Activated T-helper 17 cell treated with anti-CD3 and anti-CD28 coated beads, Interleukin-2, amount 50 U/mL, for 72 hours (primary cell): ENCODE results near the gene ACOX3. TPM values are rescaled to one million over a fixed set of nuclear protein-coding genes. Genes with fewer than 3 reads are reported as not detected.
A peak's percentile ranks its signal among the peaks of the same experiment; 100 is the strongest.

Source experiments
- ATAC-seq: fragments of 150-1000 bp; cut with Tn5 transposase; replicated peaks from 2 replicates; pipeline ENCODE4 v1.10.0; 2021; ENCODE audit warnings: mild to moderate bottlenecking, moderate library complexity
- H3K27ac Mint-ChIP-seq: one replicate; pipeline ENCODE4 v1.8.0; 2022; ENCODE audit warnings: mixed read lengths
- H3K27me3 Mint-ChIP-seq: one replicate; pipeline ENCODE4 v1.8.0; 2022; ENCODE audit warnings: mixed read lengths
- H3K36me3 Mint-ChIP-seq: one replicate; pipeline ENCODE4 v1.8.0; 2022; ENCODE audit warnings: low read depth, mild to moderate bottlenecking, mixed read lengths
- H3K4me1 Mint-ChIP-seq: one replicate; pipeline ENCODE4 v1.8.0; 2022; ENCODE audit warnings: mixed read lengths
- H3K4me3 Mint-ChIP-seq: one replicate; pipeline ENCODE4 v1.8.0; 2022; ENCODE audit warnings: mild to moderate bottlenecking, mixed read lengths
- H3K9me3 Mint-ChIP-seq: one replicate; pipeline ENCODE4 v1.8.0; 2022; ENCODE audit warnings: mixed read lengths
- total RNA-seq, 2 donors: library from RNA; stranded (reverse); gene quantifications; one replicate each; pipeline ENCODE4 v1.2.3, GENCODE V29; 2022

ACOX3 gene
- total RNA-seq, 2 donors from 2014 or later: 34.4 to 63.6 TPM

DNA sequence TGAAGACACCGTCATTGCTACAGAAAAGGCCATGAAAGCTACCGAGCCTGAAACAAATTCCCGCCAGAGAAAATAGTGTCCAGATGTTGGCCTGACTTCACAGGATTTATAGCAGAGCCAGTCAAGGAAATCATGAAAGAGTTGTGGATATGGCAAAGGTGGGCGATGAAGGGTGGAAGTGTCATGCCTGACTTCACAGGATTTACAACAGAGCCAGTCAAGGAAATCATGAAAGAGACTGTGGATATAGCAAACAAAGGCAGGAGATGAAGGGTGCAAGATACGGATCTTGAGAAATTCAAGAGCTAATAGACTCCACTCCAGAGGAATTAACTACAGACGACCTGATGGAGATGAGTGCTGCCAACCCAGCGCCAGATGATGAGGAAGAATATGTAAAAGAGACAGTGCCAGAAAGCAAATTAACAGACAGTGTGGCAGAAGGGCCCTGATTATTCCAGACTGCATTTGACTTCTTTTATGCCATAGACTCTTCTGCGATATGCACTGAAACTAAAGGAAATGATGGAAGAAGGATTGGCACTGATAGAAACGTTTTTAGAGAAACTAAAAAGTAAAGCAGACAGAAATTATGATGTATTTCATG, 17.2 kb upstream of the ACOX3 start:
- no peak overlapping the region for H3K27ac Mint-ChIP-seq
- H3K36me3 Mint-ChIP-seq: peaks cover 96% of the 10 kb centered on the region
- no peaks in the 10 kb centered on the region for H3K9me3 Mint-ChIP-seq
- no peaks in the 10 kb centered on the region for H3K4me1 Mint-ChIP-seq
- ATAC-seq: no peak
- H3K4me3 Mint-ChIP-seq: no peak overlapping the region
- H3K27me3 Mint-ChIP-seq: no peaks in the 10 kb centered on the region

DNA sequence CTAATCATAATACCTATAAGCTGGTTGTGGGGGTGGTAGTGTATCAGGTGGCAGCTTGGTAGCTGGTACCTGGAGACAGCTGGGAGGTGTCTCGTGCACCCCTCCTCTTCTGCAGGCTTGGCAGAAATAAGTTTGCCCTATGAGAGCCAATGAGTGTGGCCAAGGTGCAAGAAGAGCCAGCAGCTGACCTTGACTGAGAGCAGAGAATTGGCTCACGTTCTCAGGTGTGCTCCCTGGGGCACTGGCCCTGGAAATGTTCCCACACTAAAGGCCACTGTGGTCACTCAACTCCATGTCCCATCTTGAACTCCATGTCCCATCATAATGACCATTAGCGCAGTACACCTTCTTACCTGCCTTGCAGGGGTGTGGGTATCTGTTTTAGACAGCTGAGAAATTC, 13.4 kb upstream of the ACOX3 start:
- Mint-ChIP-seq H3K9me3 (no peaks in the 10 kb centered on the region), H3K27ac (no peak overlapping the region), H3K36me3 (peaks cover 100% of the 10 kb centered on the region), H3K27me3 (no peaks in the 10 kb centered on the region), H3K4me1 (peaks cover 7% of the 10 kb centered on the region), H3K4me3 (no peak overlapping the region)
- ATAC-seq: no peak

DNA sequence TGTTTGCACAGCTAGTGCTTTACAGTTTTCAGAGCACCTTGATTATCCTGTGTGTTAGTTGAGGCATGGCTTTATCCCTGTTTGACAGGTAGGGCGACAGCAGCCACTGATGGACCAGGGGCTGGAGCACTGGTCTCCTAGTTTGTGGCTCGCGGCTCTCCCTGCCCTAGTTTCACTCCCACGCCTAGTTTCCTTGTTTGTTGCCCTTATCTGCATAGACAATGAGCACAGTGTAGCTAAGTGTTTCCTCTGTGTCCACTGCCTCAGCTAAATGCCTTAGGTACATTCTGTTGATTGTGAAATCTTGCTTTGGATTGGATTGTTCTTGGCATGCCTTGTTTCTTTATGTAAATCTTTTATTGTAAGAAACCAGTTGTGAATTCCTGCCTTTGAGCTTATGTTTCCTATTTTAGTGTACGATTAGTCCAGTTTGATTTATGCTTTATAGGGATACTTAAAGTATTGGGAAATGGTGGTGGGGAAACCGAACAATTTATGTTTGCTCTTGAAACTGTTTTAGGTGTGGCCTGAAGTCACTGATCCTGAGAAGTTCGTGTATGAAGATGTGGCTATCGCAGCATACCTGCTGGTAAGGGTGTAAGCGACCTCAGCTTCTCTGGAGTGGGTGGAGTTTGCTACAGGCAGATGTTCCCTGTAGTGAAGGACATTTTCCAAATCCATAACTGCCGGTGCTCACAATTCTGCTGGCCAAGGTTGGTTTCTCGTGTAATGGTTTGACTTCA, 11.1 kb upstream of the ACOX3 start:
- H3K4me1 Mint-ChIP-seq: peaks cover 7% of the 10 kb centered on the region
- peaks cover 93% of the 10 kb centered on the region for H3K36me3 Mint-ChIP-seq
- no peaks in the 10 kb centered on the region for H3K9me3 Mint-ChIP-seq
- H3K27ac Mint-ChIP-seq: peak overlapping the region; percentile 36
- H3K27me3 Mint-ChIP-seq: no peaks in the 10 kb centered on the region
- no peak overlapping the region for H3K4me3 Mint-ChIP-seq
- peak; percentile 26 for ATAC-seq

- no peaks in the 10 kb centered on the region for H3K27me3 Mint-ChIP-seq
- peaks cover 70% of the 10 kb centered on the region for H3K36me3 Mint-ChIP-seq
- no peak overlapping the region for H3K4me3 Mint-ChIP-seq
- H3K9me3 Mint-ChIP-seq: no peaks in the 10 kb centered on the region
- H3K27ac Mint-ChIP-seq: no peak overlapping the region
- H3K4me1 Mint-ChIP-seq: peaks cover 32% of the 10 kb centered on the region
- ATAC-seq: no peak
Observed at GRCh38 chr4:8446122-8446521, 5.6 kb upstream of the ACOX3 start.

- peak overlapping the region; percentile 100 for H3K4me3 Mint-ChIP-seq
- peaks cover 43% of the 10 kb centered on the region for H3K4me1 Mint-ChIP-seq
- H3K27ac Mint-ChIP-seq: peak overlapping the region; percentile 78
- peaks cover 60% of the 10 kb centered on the region for H3K36me3 Mint-ChIP-seq
- ATAC-seq: no peak
- no peaks in the 10 kb centered on the region for H3K9me3 Mint-ChIP-seq
- H3K27me3 Mint-ChIP-seq: no peaks in the 10 kb centered on the region
Observed at GRCh38 chr4:8443801-8444200, 3.3 kb upstream of the ACOX3 start.

- peak overlapping the region; percentile 78 for H3K27ac Mint-ChIP-seq
- H3K4me1 Mint-ChIP-seq: peaks cover 44% of the 10 kb centered on the region
- H3K9me3 Mint-ChIP-seq: no peaks in the 10 kb centered on the region
Observed at GRCh38 chr4:8442596-8443358, 2.3 kb upstream of the ACOX3 start.

DNA sequence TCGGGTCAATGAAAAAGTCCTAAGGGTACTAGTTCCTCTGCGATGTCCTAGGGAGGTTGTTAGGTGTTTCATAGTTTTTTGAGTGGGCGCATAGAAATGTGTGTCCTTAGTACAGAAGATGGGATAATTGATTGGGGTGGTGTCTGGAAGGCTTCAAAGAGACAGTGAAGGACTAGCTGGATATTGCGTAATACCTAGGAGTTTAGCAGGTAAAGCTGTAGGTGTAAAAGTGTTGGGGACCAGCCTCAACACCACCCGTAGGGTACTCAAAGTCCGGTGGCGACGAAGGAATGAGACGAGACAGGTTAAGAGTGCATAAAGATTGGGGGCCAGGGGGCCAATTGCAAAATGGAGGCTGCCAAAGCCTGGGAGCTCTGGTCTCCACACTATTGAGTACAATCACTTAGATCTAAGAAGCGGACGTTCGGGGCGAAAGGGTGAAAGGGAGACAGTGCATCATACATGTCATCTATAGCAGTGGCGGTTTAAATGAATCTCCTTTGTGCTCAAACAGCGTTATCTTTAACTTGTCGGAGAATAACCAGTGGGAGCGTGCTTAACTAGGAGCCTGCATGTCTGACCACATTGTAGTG, 1.1 kb upstream of the ACOX3 start:
- H3K27ac Mint-ChIP-seq: peak overlapping the region; percentile 82
- H3K9me3 Mint-ChIP-seq: no peaks in the 10 kb centered on the region
- H3K4me1 Mint-ChIP-seq: peaks cover 52% of the 10 kb centered on the region
- H3K27me3 Mint-ChIP-seq: no peaks in the 10 kb centered on the region
- peaks cover 45% of the 10 kb centered on the region for H3K36me3 Mint-ChIP-seq
- H3K4me3 Mint-ChIP-seq: peak overlapping the region; percentile 100
- no peak for ATAC-seq

More at GRCh38 chr4:8442596-8443358, 2.3 kb upstream of the ACOX3 start:
- Mint-ChIP-seq H3K4me3 (peak overlapping the region; percentile 100), H3K36me3 (peaks cover 53% of the 10 kb centered on the region), H3K27me3 (no peaks in the 10 kb centered on the region)
- no peak for ATAC-seq

DNA sequence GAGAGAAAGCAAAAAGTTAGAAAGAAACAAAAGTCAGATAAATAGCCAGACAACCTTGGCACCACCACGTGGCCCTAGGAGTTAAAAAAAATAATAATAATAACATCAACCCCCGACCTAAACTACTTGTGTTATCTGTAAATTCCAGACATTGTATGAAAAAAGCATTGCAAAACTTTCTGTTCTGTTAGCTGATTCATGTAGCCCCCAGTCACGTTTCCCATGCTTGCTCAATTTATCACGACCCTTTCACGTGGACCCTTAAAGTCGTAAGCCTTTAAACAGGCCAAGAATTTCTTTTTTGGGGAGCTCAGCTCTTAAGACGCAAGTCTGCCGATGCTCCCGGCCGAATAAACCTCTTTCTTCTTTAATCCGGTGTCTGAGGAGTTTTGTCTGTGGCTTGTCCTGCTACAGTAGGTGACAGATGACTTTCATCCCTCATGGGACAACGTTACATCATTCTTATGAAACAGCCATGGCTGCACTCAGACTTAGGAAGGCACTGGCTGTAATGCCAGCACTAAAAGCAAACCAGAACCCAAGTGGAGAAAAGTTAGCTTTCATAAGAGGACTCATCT, 520 bp downstream of the ACOX3 start:
- peaks cover 52% of the 10 kb centered on the region for H3K4me1 Mint-ChIP-seq
- no peaks in the 10 kb centered on the region for H3K9me3 Mint-ChIP-seq
- no peaks in the 10 kb centered on the region for H3K27me3 Mint-ChIP-seq
- peaks cover 30% of the 10 kb centered on the region for H3K36me3 Mint-ChIP-seq
- peak overlapping the region; percentile 100 for H3K4me3 Mint-ChIP-seq
- ATAC-seq: peak; percentile 75
- peak overlapping the region; percentile 99 for H3K27ac Mint-ChIP-seq

- Mint-ChIP-seq H3K4me1 (peaks cover 57% of the 10 kb centered on the region), H3K4me3 (peak overlapping the region; percentile 100), H3K27ac (peak overlapping the region; percentile 99), H3K9me3 (no peaks in the 10 kb centered on the region), H3K27me3 (no peaks in the 10 kb centered on the region), H3K36me3 (peaks cover 30% of the 10 kb centered on the region)
- ATAC-seq: no peak
Observed at GRCh38 chr4:8439168-8439567, 1.4 kb downstream of the ACOX3 start.

DNA sequence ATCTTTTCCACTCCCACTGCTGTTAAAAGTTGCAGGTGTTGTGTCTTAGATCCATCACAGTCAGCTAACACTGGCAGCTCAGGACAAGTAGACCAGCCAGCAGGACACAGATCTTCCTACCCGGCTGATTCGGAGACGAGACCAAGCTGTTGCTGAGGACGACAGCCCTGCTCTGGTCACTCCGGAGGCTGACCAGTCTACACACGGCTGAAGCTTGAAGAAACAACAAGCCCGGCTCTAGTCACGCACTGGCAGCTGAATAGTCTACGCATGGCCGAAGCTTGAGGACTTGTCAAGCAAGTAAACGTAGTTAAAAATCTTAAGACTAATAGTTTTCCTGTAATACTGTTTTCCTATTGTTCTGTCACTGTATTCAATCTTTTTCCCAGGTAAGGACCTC, 1.8 kb downstream of the ACOX3 start:
- H3K36me3 Mint-ChIP-seq: peaks cover 27% of the 10 kb centered on the region
- no peaks in the 10 kb centered on the region for H3K27me3 Mint-ChIP-seq
- peaks cover 53% of the 10 kb centered on the region for H3K4me1 Mint-ChIP-seq
- peak overlapping the region; percentile 99 for H3K27ac Mint-ChIP-seq
- H3K9me3 Mint-ChIP-seq: no peaks in the 10 kb centered on the region
- no peak for ATAC-seq
- peak overlapping the region; percentile 100 for H3K4me3 Mint-ChIP-seq

GRCh38 chr4:8437281-8437680, 3.2 kb downstream of the ACOX3 start:
- Mint-ChIP-seq H3K9me3 (no peaks in the 10 kb centered on the region), H3K27me3 (no peaks in the 10 kb centered on the region), H3K36me3 (peaks cover 13% of the 10 kb centered on the region), H3K4me1 (peaks cover 40% of the 10 kb centered on the region), H3K4me3 (peak overlapping the region; percentile 100), H3K27ac (peak overlapping the region; percentile 67)
- no peak for ATAC-seq

DNA sequence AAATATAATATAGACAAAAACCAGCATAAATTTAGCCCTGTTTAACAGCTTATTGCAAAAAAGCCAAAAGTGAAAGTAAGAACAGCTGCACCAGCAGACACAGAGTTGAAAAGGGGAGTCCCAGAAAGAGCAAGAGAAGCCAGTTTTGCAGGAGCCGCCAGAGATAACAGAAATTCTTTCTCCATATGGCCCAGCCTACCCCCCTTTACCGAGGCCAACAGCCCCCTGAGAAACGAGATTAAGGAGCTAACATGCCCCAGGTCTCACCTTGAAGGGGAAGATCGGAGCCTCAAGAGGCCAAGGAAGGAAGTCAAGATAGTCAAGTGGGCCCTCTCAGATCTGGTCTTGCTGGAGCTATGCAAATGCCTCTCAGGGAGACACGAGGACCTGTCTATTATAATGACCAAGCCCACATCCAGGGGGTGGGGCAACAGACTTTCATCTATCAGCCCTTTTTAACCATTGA, 4.8 kb downstream of the ACOX3 start:
- peak overlapping the region; percentile 83 for H3K27ac Mint-ChIP-seq
- ATAC-seq: peak; percentile 42
- H3K4me3 Mint-ChIP-seq: peak overlapping the region; percentile 100
- no peaks in the 10 kb centered on the region for H3K27me3 Mint-ChIP-seq
- H3K36me3 Mint-ChIP-seq: peaks cover 12% of the 10 kb centered on the region
- H3K9me3 Mint-ChIP-seq: no peaks in the 10 kb centered on the region
- H3K4me1 Mint-ChIP-seq: peaks cover 30% of the 10 kb centered on the region

DNA sequence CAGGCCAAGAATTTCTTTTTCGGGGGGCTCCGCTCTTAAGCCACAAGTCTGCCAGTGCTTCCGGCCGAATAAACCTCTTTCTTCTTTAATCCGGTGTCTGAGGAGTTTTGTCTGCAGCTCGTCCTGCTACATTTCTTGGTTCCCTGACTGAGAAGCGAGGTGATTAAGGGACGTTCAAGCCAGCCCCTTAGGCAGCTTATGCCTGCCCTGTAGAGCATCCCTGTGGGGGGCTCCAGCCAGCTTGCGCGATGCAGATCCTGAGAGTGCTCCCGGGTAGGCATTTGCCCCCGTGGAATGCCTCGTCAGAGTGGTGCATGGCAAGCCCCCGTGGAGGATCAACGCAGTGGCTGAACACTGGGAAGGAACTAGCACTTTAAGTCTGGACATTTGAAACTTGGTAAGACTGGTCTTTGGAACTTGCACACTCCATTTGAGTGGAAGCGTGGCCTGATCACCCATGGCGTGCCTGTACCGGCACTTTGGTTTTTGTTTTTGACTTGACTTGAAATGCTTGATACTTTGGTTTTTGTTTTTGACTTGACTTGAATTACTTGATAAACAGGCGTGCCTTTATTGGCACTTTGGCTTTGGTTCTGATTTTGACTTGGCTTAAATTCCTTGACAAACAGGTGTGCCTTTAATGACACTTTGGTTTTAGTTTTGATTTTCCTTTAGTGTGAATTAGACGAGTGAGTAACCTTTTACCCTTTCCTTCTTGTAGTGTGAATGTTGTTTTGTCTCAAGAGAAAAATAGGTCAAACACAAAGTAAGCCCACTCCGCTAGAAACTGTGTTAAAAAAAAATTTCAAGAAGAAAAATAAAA, 6.1 kb downstream of the ACOX3 start:
- no peaks in the 10 kb centered on the region for H3K27me3 Mint-ChIP-seq
- ATAC-seq: no peak
- no peaks in the 10 kb centered on the region for H3K9me3 Mint-ChIP-seq
- H3K4me3 Mint-ChIP-seq: peak overlapping the region; percentile 100
- H3K27ac Mint-ChIP-seq: peak overlapping the region; percentile 83
- no peaks in the 10 kb centered on the region for H3K36me3 Mint-ChIP-seq
- peaks cover 24% of the 10 kb centered on the region for H3K4me1 Mint-ChIP-seq
